GM18870 (cell line): ENCODE data around the gene ZNF92.
"Not testable (repeated sequence)": the region's sequence is repeated elsewhere in the genome, so short reads cannot be mapped to it uniquely, and the experiment has no call there.

Experiments used
- ATAC-seq: cut with Tn5 transposase; IDR thresholded peaks from one replicate; pipeline ENCODE4 v1.9.1; 2021; ENCODE audit warnings: moderate library complexity; ENCODE audit not compliant: unreplicated experiment

ZNF92 gene

DNA sequence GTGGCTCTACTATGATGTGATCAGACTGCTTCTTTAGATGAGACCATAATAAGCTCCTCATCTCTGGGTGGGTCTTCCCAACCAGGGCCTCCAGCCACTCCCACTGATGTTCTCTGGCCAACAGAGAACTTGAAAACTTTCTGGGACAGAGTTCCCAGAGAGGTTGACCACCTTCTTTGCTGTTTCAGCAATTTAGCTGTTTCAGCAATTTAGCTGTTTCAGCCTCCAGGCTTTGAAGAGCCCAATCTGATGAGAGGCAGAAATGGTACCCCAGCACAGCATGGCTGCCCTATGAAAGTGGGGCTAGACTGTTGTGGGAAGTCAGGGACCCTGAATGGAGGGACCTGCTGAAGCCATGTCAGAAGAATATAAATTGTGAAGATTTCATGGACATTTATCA is 49.0 kb downstream of the ZNF92 start:
- ATAC-seq: no peak

DNA sequence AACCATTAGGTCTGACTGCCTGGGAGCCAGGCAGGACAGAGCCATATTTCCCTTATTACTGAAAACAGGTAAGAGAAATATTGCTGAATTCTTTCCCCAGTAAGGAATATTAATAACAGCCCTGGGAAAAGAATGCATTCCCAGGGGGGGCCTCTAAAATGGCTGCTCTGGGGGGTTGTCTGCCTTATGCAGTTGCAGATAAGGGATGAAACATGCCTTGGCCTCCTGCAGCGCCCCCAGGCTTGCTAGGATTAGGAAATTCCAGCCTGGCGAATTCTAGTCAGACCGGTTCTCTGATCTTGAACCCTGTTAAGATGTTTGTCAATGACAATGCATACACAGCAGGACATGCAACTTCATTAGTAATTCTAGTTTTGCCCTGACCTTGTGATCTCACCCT is 49.6 kb downstream of the ZNF92 start:
- not testable (repeated sequence) for ATAC-seq

DNA sequence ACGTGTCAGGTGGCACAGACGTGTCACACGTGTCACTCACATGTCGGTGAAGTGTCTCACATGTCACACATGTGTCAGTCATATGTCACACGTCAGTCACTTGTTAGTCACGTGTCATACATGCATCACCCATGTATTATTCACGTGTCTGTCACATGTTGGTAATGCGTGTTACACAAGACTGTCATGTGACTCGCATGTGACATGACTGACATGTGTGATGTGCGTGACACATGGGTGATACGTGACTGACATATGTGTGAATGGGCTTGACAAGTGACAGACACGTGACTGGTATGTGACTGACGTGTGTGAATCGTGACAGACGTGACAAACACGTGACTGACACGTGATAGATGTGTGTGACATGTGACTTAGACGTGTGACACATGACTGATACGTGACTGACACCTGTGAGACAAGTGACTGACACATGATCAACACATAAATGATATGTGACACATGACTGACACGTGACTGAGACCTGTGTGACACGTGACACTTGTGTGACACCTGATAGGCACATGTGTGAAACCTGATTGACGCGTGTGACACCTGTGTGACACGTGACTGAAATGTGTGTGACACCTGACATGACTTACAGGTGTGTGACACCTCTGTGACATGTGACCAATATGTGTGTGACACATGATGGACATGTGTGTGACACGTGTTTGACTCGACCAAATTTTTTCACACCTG is 56.1 kb downstream of the ZNF92 start:
- no peak for ATAC-seq

DNA sequence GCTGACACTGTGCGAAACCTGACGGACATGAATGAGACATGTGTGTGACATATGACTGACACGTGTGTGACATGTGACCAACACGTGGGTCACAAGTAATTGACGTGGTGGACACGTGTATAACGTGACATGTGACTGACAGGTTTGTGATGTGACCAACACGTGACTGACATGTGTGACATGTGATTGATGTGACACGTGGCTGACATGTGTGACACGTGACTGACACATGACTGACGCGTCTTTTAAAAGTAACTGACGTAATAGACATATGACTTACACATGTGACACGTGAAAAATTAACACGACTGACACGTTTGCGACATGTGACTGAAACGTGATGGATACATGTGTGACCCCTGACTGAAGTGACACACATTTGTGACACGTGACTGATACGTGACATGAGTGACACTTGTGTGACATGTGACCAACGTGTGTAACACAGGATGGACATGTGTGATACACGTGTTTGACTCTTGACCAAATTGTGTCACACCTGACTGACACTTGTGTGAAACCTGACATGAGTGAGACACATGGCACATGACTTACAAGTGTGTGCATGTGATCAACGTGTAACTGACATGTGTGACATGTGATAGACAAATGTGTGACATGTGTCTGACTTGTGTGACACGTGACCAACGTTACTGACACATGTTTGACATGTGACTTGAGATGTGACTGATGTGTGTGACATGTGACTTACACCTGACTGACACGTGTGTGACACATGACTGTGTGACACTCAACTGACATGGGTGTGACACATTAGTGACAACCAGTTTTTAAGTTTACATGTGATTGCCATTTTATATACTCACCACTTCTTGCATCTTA is 56.9 kb downstream of the ZNF92 start:
- no peak for ATAC-seq

DNA sequence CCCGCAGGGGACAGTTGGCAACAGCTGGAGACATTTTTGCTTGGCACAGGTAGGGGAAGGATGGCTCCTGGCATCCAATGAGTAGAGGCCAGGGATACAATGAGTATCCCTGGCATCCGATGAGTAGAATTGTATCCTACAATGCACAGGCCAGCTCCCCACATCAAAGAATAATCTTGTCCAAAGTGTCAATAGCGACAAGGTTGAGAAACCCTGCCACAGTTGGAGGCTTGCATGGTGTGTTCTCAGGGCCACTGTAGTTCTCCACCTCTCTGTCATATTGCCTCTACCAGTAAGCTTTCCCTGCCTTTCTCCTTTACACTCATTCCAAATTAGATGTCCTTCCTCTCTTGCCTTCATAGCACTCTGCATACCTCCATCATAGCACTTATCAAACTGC is 60.7 kb downstream of the ZNF92 start:
- ATAC-seq: no peak

DNA sequence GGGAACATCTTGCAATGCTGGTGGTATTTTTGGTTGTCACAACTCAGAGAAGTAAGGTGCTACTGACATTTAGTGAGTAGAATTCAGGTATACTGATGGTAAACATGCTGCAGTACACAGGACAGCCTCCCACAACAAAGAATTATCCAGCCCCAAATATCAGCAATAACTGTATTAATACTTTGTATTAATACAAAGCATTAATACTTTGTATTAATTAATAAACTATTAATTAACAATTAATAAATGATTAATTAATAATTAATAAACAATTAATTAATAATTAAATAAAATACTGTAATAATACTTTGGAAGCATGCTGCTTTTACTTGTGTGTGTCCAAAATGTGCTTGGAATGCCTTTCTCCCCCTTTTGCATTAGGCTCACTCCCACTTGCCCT is 62.5 kb downstream of the ZNF92 start:
- ATAC-seq: no peak

DNA sequence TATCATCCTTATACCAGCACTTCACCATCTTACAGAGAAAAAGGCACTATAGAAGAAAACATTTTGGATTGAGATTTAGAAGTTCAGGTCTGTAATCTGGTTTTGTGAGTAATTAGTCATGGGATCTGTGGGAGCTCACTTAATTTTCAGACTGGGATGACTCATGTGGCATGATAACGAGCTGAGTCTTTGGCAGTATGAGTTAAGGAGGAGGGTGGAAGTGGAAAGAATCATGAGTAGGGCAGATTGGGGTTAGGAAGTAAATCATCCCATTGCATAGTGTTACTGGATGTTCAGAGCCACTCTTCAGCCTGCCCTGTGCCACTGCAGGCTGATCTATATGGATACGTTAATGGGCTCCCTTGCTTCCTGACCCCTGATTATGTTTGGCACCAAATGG is 64.9 kb downstream of the ZNF92 start:
- ATAC-seq: no peak

DNA sequence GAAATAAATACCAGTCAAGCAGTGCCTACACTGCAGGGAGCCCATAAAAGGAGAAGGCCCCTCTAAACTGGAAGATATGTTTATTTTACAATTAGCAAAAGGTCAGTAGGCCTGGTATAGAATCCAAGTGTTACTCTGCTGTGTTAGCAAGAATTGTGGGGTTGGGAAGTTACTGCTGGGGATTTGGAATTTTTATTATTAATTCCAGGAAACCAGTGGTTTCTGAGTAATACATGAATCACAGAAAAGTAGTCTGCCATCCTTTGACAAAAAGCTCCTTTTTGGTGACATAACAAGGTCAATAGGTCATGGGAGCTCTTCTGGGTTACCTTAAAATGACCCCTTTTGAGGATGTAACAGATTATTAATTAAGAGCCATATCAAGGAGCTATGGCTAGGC is 67.4 kb downstream of the ZNF92 start:
- no peak for ATAC-seq

DNA sequence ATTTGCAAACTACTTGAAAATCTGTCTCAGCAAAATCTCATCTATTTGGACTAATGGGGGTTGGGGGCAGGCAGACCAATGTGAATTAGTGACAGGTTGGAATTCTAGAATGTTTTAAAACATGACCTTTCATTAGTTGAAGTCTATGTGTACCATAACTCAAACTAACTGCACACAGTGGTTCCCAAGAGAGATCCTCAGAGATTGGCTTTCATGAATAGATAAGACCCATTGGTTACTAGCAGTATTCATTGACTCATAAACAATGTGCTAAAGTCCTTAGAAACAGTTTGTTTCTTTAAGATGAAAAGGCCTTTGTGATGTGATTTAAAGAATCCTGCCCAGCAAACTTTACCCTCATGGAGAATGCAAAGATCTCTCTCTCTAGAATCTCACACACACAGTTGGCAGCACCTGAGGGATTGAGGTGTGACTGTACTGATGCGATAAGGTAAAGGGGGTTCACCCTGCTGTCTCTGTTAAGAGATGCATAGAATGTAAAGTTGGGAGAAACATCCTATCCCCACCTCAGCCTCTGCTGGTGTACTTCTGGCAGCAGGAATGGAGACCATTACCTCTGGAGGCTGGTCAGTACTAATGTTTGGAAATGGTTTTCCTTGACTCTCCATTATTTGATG is 70.7 kb downstream of the ZNF92 start:
- no peak for ATAC-seq

DNA sequence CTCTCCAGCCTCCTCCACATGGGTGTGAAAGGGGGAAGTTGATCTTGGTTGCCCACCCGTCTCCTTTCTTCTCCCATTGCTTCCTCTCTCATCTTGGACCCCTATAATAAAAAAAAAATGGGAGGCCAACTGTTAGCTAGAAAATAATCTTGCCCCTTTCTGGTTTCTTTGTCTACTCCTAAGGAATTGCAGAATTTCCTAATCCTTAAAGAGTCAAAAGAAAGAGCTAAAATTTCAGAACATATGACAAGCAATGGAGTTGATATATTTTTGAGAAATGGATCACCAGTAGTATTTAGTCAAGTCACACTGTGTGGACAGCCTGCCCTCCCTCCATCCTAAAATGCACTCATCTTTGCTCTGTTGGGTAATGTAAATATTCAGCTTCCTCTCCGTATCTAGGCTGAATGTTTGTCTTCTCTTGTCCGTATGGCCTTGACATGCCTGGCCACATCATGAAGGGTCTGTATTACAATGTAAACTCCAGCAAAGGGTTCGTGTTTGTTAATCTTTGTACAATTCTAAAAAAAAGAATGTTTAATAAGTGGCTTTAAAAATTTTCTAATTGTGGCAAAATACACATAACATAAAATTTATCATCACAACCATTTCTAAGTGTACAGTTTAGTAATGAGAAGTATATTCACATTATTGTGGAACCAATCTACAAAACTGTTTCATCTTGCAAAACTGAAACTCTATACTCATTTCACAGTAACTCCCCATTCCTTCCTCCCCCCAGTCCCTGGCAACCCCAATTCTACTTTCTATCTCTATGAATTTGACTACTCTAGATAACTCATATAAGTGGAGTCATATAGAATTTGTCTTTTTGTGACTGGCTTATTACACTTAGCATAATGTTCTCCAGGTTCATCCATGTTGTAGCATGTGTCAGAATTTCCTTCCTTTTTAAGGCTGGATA is 71.5 kb downstream of the ZNF92 start:
- ATAC-seq: no peak

DNA sequence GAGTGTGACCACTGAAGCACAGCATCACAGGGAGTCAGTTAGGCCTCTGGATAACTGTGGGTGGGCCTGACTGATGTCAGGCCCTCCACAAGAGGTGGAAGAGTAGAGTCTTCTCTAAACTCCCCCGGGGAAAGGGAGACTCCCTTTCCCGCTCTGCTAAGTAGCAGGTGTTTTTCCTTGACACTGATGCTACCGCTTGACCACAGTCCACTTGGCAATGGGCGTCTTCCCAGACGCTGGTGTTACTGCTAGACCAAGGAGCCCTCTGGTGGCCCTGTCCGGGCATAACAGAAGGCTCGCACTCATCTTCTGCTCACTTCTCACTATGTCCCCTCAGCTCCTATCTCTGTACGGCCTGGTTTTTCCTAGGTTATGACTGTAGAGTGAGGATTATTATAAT is 73.4 kb downstream of the ZNF92 start:
- ATAC-seq: not testable (repeated sequence)

DNA sequence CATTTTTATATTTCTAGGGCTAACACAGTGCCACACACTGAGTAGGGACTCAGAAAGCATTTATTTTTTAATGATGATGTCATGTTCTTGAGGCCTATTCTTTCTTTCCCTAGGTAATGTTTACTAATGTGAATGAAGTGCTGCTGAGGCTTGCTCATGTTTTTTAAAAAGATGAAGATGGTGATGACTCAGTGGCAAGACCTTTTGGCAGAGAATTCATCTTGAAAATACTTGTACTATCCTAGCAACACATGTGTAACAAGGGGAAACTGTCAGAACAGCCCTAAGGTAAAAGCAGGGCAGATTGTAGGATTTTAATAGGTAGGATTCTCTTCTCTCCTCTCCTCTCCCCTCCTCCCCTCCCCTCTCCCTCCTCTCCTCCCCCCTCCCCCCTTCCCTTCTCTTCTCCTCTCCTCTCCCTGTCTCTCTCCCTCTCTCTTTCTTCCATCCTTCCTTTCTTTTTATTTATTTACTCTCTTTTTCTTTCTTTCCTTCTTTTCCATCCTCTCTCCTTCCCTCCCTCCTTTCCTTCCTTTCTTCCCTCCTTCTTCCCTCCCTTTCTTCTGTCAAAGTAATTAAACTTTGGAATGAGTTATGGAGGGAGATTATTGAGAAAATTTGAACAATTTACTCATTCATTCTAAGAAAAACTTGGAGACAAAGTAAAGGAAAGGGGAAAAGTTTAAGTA is 75.3 kb downstream of the ZNF92 start:
- ATAC-seq: no peak

DNA sequence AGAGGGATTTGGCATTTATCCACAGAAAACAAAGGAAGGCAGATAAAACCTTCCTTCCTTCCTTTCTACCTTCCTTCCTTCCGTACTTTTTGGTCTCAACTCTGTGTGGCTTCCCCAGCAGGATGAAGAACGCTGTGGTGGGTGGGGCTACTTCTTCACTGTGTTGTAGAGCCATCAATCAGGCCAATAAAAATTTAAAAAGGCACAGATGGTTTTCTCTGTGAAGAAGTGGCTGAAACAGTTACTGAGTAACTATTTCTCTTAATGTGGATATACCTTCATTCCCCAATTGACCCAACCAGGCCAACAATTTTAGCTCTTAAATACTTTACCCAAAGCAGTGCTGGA is 75.8 kb downstream of the ZNF92 start:
- no peak for ATAC-seq
